Osteocyte (in vitro differentiated cells): Measurements from ENCODE around the gene TM4SF4. TPM values are rescaled to one million over a fixed set of nuclear protein-coding genes. Genes with fewer than 3 reads are reported as not detected.

Experiments
- DNase-seq: peaks from one replicate; pipeline ENCODE4 v3.0.0; 2021; ENCODE audit warnings: mixed read lengths; ENCODE audit not compliant: unreplicated experiment; ENCODE audit errors: extremely low spot score
- H3K27ac Mint-ChIP-seq: one replicate; pipeline ENCODE4 v1.8.0; 2021; ENCODE audit warnings: mild to moderate bottlenecking, mixed read lengths; ENCODE audit not compliant: unreplicated experiment
- H3K27me3 Mint-ChIP-seq: one replicate; pipeline ENCODE4 v1.8.0; 2021; ENCODE audit warnings: mixed read lengths; ENCODE audit not compliant: unreplicated experiment
- H3K36me3 Mint-ChIP-seq: one replicate; pipeline ENCODE4 v1.8.0; 2021; ENCODE audit warnings: mixed read lengths; ENCODE audit not compliant: unreplicated experiment
- H3K4me1 Mint-ChIP-seq: one replicate; pipeline ENCODE4 v1.8.0; 2021; ENCODE audit warnings: mixed read lengths; ENCODE audit not compliant: unreplicated experiment
- H3K4me3 Mint-ChIP-seq: one replicate; pipeline ENCODE4 v1.8.0; 2021; ENCODE audit warnings: mild to moderate bottlenecking, moderate library complexity, mixed read lengths; ENCODE audit not compliant: unreplicated experiment
- H3K9me3 Mint-ChIP-seq: one replicate; pipeline ENCODE4 v1.8.0; 2021; ENCODE audit warnings: mixed read lengths; ENCODE audit not compliant: unreplicated experiment
- total RNA-seq: library from RNA; stranded (reverse); gene quantifications from 2 replicates; pipeline ENCODE4 v1.2.1, GENCODE V29; 2021
- TF ChIP-seq, protein P1 (sequence below): fragments of 200-600 bp; sonication (generic); IDR thresholded peaks from 2 replicates; pipeline ENCODE4 v1.5.0; 2021; ENCODE audit warnings: antibody characterized with exemption, mild to moderate bottlenecking, moderate library complexity

The TM4SF4 gene
- total RNA-seq, 1 donor from 2014 or later: not detected

DNA sequence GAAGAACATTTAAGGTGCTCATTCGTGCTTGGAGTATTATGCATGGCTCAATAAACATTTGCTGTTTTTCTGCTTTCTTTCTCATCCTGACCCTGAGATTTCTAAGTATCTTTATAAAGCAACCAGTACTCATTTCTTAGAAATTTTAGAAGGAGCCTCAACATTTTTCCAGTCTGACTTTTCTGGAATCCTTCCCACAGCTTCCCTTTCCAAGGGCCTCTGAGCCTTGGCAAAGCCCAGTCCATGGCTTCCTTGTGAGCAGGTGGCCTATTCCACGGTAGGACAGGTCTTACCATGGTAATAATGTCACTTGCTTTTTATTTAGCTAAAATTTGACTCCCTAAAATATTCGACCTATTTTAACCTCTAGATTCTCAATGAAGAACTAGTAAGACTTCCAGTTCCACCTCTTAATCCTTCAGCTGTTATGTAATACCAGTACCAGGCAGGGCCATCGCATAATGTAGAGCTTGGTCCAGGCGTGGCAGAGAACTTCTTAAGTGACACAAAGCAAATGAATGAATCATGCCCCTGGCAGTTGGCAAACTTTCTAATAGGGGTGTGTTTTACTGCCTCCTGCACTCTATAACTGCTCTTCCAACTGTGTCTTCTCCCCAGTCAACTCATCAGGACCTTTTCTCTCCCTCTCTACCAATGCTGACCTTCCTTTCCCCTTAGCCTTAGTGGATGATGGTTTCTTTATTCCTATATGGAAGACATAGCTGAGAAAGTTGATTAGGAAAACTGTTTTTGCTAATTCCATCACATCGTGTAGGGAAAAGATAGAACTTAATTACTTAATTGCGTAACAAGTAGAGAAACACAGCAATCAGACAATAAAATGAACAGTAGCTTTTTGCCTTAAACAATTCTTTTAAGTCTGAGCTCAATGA is 894 bp upstream of the TM4SF4 start:
- H3K4me3 Mint-ChIP-seq: no peak overlapping the region
- H3K36me3 Mint-ChIP-seq: no peaks in the 10 kb centered on the region
- DNase-seq: no peak
- TF ChIP-seq, protein P1, sequence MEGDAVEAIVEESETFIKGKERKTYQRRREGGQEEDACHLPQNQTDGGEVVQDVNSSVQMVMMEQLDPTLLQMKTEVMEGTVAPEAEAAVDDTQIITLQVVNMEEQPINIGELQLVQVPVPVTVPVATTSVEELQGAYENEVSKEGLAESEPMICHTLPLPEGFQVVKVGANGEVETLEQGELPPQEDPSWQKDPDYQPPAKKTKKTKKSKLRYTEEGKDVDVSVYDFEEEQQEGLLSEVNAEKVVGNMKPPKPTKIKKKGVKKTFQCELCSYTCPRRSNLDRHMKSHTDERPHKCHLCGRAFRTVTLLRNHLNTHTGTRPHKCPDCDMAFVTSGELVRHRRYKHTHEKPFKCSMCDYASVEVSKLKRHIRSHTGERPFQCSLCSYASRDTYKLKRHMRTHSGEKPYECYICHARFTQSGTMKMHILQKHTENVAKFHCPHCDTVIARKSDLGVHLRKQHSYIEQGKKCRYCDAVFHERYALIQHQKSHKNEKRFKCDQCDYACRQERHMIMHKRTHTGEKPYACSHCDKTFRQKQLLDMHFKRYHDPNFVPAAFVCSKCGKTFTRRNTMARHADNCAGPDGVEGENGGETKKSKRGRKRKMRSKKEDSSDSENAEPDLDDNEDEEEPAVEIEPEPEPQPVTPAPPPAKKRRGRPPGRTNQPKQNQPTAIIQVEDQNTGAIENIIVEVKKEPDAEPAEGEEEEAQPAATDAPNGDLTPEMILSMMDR: no peak
- no peaks in the 10 kb centered on the region for H3K9me3 Mint-ChIP-seq
- no peaks in the 10 kb centered on the region for H3K27me3 Mint-ChIP-seq
- H3K27ac Mint-ChIP-seq: peak overlapping the region; percentile 79
- peaks cover 62% of the 10 kb centered on the region for H3K4me1 Mint-ChIP-seq

DNA sequence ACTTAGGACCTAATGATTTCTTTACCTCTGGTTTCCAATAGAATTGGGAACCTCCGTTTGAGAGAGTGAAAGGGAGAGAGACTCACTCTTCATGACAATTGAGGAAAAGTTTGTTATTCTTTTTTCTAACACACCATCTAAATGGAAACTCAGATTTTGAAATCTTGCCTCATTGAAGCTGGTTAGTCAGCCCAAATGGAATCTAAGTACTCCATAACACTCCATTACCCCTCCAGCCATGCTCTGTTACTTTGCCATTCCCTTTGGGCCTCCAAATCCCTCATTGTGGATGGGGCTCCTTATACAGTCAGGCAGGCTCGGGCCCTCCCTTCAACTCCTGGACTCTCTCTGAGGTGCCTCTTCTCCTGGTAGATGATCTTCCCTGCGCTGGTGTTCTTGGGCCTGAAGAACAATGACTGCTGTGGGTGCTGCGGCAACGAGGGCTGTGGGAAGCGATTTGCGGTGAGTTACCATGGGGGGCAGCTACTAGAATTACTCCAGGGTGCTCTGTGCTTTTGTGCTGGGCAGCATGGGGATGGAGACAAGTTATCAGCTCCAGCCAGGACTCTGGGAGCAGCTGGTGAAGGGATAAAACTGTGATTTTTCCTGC is 1.1 kb downstream of the TM4SF4 start:
- Mint-ChIP-seq H3K27ac (no peak overlapping the region), H3K27me3 (no peaks in the 10 kb centered on the region), H3K36me3 (no peaks in the 10 kb centered on the region), H3K4me1 (peaks cover 60% of the 10 kb centered on the region), H3K9me3 (no peaks in the 10 kb centered on the region), H3K4me3 (no peak overlapping the region)
- DNase-seq: no peak
- TF ChIP-seq, protein P1: no peak

DNA sequence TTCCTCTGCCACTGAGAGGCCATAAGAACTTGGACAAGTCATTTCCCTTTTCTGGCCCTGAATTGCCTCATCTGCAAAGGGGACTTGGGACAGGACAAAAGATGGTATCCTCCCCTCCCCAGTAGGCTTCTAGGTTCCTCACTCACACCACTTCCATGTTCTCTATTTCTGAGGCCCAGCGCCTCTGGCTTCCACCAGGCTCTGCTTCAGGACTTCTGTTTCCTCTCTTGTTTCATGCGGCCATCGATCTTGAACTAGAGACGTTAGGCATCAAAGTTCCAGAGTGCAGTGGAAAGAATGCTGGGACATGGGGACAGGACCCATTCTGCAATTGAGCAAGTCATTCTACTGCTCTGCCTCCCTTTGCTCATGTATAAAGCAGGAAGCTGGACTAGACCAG is 1.7 kb downstream of the TM4SF4 start:
- no peaks in the 10 kb centered on the region for H3K36me3 Mint-ChIP-seq
- no peaks in the 10 kb centered on the region for H3K27me3 Mint-ChIP-seq
- peaks cover 56% of the 10 kb centered on the region for H3K4me1 Mint-ChIP-seq
- no peak overlapping the region for H3K4me3 Mint-ChIP-seq
- TF ChIP-seq, protein P1: no peak
- H3K9me3 Mint-ChIP-seq: no peaks in the 10 kb centered on the region
- no peak overlapping the region for H3K27ac Mint-ChIP-seq
- DNase-seq: no peak

DNA sequence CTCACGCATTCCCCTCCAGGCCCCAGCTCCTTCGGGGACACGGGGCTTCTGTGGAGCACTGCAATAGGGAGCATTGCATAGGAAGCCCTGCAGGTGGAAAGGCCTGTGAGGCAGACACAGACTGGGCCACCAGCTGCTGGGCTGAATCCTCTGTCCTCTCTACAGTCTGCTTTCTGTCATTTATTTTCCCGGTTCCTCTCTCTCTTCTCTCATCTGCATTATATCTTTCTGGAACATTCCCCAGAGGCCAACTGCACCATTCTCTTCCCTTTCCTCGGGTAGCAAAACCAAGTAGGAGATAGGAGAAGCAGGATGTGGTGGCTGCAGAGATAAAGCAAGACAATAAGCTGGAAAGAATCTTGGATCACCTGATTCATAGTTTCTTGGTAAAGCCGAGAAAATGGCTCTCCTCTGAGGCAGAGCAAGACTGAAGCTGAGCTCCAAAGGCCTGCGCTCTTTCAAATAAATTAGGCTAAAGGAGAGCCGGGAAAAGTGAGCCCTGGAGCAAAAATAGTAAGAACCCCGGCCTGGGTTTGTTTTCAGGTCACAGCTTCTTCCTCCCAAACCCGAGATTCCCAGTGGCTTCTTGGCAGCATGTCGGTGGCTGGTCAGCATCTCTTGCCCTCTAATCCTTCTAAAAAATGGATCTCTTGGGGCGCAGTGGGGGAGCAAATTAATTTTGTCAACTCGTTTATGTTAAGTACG is 5.3 kb downstream of the TM4SF4 start:
- Mint-ChIP-seq H3K4me3 (no peak overlapping the region), H3K27ac (peak overlapping the region; percentile 74), H3K36me3 (no peaks in the 10 kb centered on the region), H3K9me3 (no peaks in the 10 kb centered on the region), H3K27me3 (no peaks in the 10 kb centered on the region), H3K4me1 (peaks cover 20% of the 10 kb centered on the region)
- TF ChIP-seq, protein P1: no peak
- DNase-seq: no peak
